B cell (primary cell): ENCODE measurements around the gene SWI5.

ENCODE experiments used
- CTCF ChIP-seq: fragments of 200-600 bp; IDR thresholded peaks from one replicate; pipeline ENCODE4 v1.8.0; 2022; ENCODE audit warnings: antibody characterized with exemption, mild to moderate bottlenecking
- EZH2 ChIP-seq: IDR thresholded peaks from 2 replicates; pipeline ENCODE4 v1.6.1; 2012; ENCODE audit warnings: borderline replicate concordance, low read depth, mild to moderate bottlenecking, moderate library complexity, low read length; ENCODE audit not compliant: insufficient read depth, poor library complexity, severe bottlenecking

DNA sequence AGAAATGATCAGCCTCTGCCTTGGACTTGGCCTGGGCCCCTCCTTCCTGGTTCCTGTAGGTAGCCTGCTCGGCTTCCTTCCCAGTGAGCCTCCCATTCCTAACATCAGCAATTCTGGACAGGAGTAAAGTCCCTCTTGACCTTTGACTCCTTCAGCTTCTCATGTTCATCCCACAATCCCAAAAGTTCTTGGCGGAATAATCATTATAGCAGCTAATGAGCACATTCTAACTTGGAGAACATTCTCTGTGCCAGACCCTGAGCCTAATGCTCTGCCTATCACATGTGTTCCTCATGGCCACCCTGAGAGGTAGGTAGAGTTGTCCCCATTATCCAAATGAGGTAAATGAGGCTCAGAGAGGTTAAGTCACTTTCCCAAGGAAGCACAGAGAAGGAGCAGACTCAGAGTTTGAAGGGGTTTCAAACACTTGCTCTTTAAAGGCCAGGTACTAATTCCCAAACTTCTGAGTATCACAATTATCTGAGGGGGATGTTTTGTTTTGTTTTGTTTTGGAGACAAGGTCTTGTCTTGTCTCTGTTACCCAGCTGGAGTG lies 21.2 kb downstream of the SWI5 start:
- TF ChIP-seq CTCF (no peak), EZH2 (no peak)
